Esophagus muscularis mucosa (tissue), 4 donors: ENCODE data around the gene EFTUD2. TPM values are rescaled to one million over a fixed set of nuclear protein-coding genes. Genes with fewer than 3 reads are reported as not detected.

Experiments
- DNase-seq: peaks from one replicate; pipeline ENCODE4 v3.0.0-alpha.2; 2017; ENCODE audit errors: extremely low spot score
- H3K27ac ChIP-seq, 4 donors: fragments of 200-600 bp; sonication (generic); replicated peaks in 1 of 4; 1 replicate in 3 of 4; 2 replicates in 1 of 4; pipeline ENCODE4 v1.5.1; 2016 to 2019; ENCODE audit warnings: mild to moderate bottlenecking in 1 of 4
- H3K27me3 ChIP-seq, 4 donors: fragments of 200-600 bp; sonication (generic); one replicate each; pipeline versions ENCODE4 v1.5.1 to v1.6.0; 2016 to 2019
- H3K36me3 ChIP-seq, 4 donors: fragments of 200-600 bp; sonication (generic); one replicate each; pipeline ENCODE4 v1.5.1; 2016 to 2019
- H3K4me1 ChIP-seq, 4 donors: fragments of 200-600 bp; sonication (generic); one replicate each; pipeline ENCODE4 v1.5.1; 2016 to 2019
- H3K4me3 ChIP-seq, 4 donors: fragments of 200-600 bp; sonication (generic); 1 replicate in 2 of 4; 2 replicates in 2 of 4; pipeline ENCODE4 v1.5.1; 2016 to 2019; ENCODE audit warnings: mild to moderate bottlenecking in 4 of 4, moderate library complexity in 1 of 4
- H3K9me3 ChIP-seq, 4 donors: fragments of 200-600 bp; sonication (generic); 1 replicate in 3 of 4; 2 replicates in 1 of 4; pipeline ENCODE4 v1.5.1; 2016 to 2019
- CTCF ChIP-seq, 3 experiments: fragments of 200-600 bp in 2 of 3; fragments of 450-650 bp in 1 of 3; sonication (generic) in 2 of 3; IDR thresholded peaks; one replicate each; pipeline ENCODE4 v1.5.1; 2017 to 2019; ENCODE audit warnings: antibody characterized with exemption in 3 of 3, mild to moderate bottlenecking in 2 of 3, moderate library complexity in 1 of 3
- EP300 ChIP-seq: sonication (generic); formaldehyde crosslinking; IDR thresholded peaks from one replicate; pipeline ENCODE4 v1.6.1; 2017; ENCODE audit warnings: antibody characterized with exemption
- POLR2A ChIP-seq: fragments of 450-650 bp; IDR thresholded peaks from one replicate; pipeline ENCODE4 v1.6.1; 2017; ENCODE audit warnings: antibody characterized with exemption, moderate library complexity, mild to moderate bottlenecking, low read depth
- POLR2AphosphoS5 ChIP-seq, 2 donors: sonication (generic); formaldehyde crosslinking; IDR thresholded peaks; one replicate each; pipeline ENCODE4 v1.6.1; 2017; ENCODE audit warnings: antibody characterized with exemption in 2 of 2
- WGBS: methylation state at CpG from one replicate; pipeline ENCODE4 v1.1.5; 2018; 5-methylcytosine and 5-hydroxymethylcytosine counted together
- intact Hi-C: fragments of 100-400 bp; cut with DNase I; formaldehyde crosslinking; loops from one replicate; pipeline ENCODE4 v1.15.1; 2023
- total RNA-seq, 4 donors: library from RNA; depleted of rRNA; stranded (reverse); fragments of >200 nt; gene quantifications; one replicate each; pipeline versions ENCODE4 v1.1.0 to v1.2.1, GENCODE V29; 2016

EFTUD2 gene
- total RNA-seq, 4 donors from 2014 or later, result 46.0 to 49.7 (median 48.3) TPM

GRCh38 chr17:44831371-44831770, 67.9 kb downstream of the EFTUD2 start:
- Histone ChIP-seq H3K4me1 (peaks cover 12 to 38% (median 36%) of the 10 kb centered on the region in 4 donors), H3K27me3 (peaks cover 0 to 40% (median 2%) of the 10 kb centered on the region in 4 donors), H3K27ac (peak overlapping the region in 1 of 4 donors; percentile 95), H3K4me3 (no peak overlapping the region), H3K9me3 (no peaks in the 10 kb centered on the region), H3K36me3 (no peaks in the 10 kb centered on the region)
- WGBS, result 92% methylated on average over 12 of the region's 12 CpGs
- intact Hi-C loops, result loop anchor here (5.0 kb wide), 1 partner anchor 54 kb away; no protein-coding TSS in a partner anchor
- no peak for DNase-seq
- TF ChIP-seq EP300 (no peak), POLR2AphosphoS5 (IDR thresholded peaks at IDR 0.05) (no peak), POLR2A (no peak), CTCF (IDR thresholded peaks at IDR 0.05) (no peak)

GRCh38 chr17:44830359-44831288, 68.6 kb downstream of the EFTUD2 start:
- H3K4me3 ChIP-seq, result peak overlapping the region; percentile 81 to 86 (median 82)
- peaks cover 15 to 46% (median 41%) of the 10 kb centered on the region in 4 donors for H3K4me1 ChIP-seq
- H3K36me3 ChIP-seq, result no peaks in the 10 kb centered on the region
- WGBS, result 9% methylated on average over 34 of the region's 58 CpGs
- peaks cover 0 to 44% (median 2%) of the 10 kb centered on the region in 4 donors for H3K27me3 ChIP-seq
- TF ChIP-seq CTCF (IDR thresholded peaks at IDR 0.05) (no peak), EP300 (no peak), POLR2A (no peak), POLR2AphosphoS5 (IDR thresholded peaks at IDR 0.05) (no peak)
- DNase-seq, result no peak
- intact Hi-C loops, result loop anchor here (5.0 kb wide), 1 partner anchor 53 kb away; no protein-coding TSS in a partner anchor
- peak overlapping the region; percentile 89 to 95 (median 94) for H3K27ac ChIP-seq
- no peaks in the 10 kb centered on the region for H3K9me3 ChIP-seq

- H3K9me3 ChIP-seq, result no peaks in the 10 kb centered on the region
- WGBS, result under 1% methylated on average over 48 of the region's 123 CpGs
These were observed 69.5 kb downstream of the EFTUD2 start, which contains the start of gene GJC1 for GRCh38 chr17:44829523-44830358. Gene GJC1 (minus strand): TSS chr17:44830287. CDS start chr17:44805817, 24,470 bp downstream.

GRCh38 chr17:44828919-44829522, 70.2 kb downstream of the EFTUD2 start:
- WGBS, result 1% methylated on average over 21 of the region's 21 CpGs
- no peaks in the 10 kb centered on the region for H3K9me3 ChIP-seq
- H3K36me3 ChIP-seq, result no peaks in the 10 kb centered on the region
- H3K27ac ChIP-seq, result peak overlapping the region; percentile 89 to 95 (median 94)
- TF ChIP-seq POLR2AphosphoS5 (IDR thresholded peaks at IDR 0.05), result peak in 1 of 2 donors; percentile 33
- TF ChIP-seq POLR2A, result no peak
- intact Hi-C loops, result no loop called here
- no peak for DNase-seq
- peak overlapping the region; percentile 81 to 86 (median 82) for H3K4me3 ChIP-seq
- peaks cover 0 to 51% (median 2%) of the 10 kb centered on the region in 4 donors for H3K27me3 ChIP-seq
- H3K4me1 ChIP-seq, result peaks cover 15 to 53% (median 41%) of the 10 kb centered on the region in 4 donors

More at GRCh38 chr17:44829523-44830358, 69.5 kb downstream of the EFTUD2 start, which contains the start of gene GJC1:
- no peak for DNase-seq
- TF ChIP-seq POLR2AphosphoS5 (IDR thresholded peaks at IDR 0.05), result peak in 1 of 2 donors; percentile 72
- TF ChIP-seq POLR2A, result no peak
- Histone ChIP-seq H3K4me3 (peak within 1 kb of the TSS; percentile 81 to 86 (median 82)), H3K27ac (peak within 1 kb of the TSS; percentile 89 to 95 (median 94)), H3K36me3 (no peaks in the 10 kb centered on the region), H3K4me1 (peaks cover 15 to 50% (median 41%) of the 10 kb centered on the region in 4 donors), H3K27me3 (peaks cover 0 to 51% (median 2%) of the 10 kb centered on the region in 4 donors)
- intact Hi-C loops, result loop anchor here (5.0 kb wide), 1 partner anchor 52 kb away; no protein-coding TSS in a partner anchor

- TF ChIP-seq POLR2AphosphoS5 (IDR thresholded peaks at IDR 0.05), result no peak
- TF ChIP-seq CTCF (IDR thresholded peaks at IDR 0.05), result no peak
- TF ChIP-seq EP300, result no peak
- no peak for TF ChIP-seq POLR2A
- peak overlapping the region; percentile 89 to 95 (median 94) for H3K27ac ChIP-seq
These were observed 71.4 kb downstream of the EFTUD2 start for GRCh38 chr17:44827863-44828262.

More at GRCh38 chr17:44827863-44828262, 71.4 kb downstream of the EFTUD2 start:
- H3K4me3 ChIP-seq, result peak overlapping the region; percentile 81 to 86 (median 82)
- WGBS, result 30% methylated on average over 1 of the region's 1 CpG
- intact Hi-C loops, result no loop called here
- H3K4me1 ChIP-seq, result peaks cover 15 to 55% (median 46%) of the 10 kb centered on the region in 4 donors
- no peaks in the 10 kb centered on the region for H3K36me3 ChIP-seq
- no peaks in the 10 kb centered on the region for H3K9me3 ChIP-seq
- DNase-seq, result no peak
- H3K27me3 ChIP-seq, result peaks cover 0 to 51% (median 2%) of the 10 kb centered on the region in 4 donors
